ENCODE measurements around the gene KLHDC4. TPM values are rescaled to one million over a fixed set of nuclear protein-coding genes. Genes with fewer than 3 reads are reported as not detected.

Gene KLHDC4
- total RNA-seq, 2 experiments from 2014 or later: 80.8 to 81.7 TPM

- Mint-ChIP-seq H3K9me3 (no peaks in the 10 kb centered on the region), H3K4me1 (ENCODE audit: low read depth) (no peaks in the 10 kb centered on the region), H3K4me3 (no peak overlapping the region), H3K27ac (no peak overlapping the region), H3K36me3 (ENCODE audit: low read depth) (peaks cover 2% of the 10 kb centered on the region), H3K27me3 (no peaks in the 10 kb centered on the region)
- ChIA-PET POLR2A (interaction anchor here (1.0 kb wide), 1 partner anchor 11 kb away, joined by 3 read pairs; no protein-coding TSS in a partner anchor), CTCF (interaction anchor here (1.0 kb wide), 1 partner anchor 11 kb away, joined by 3 read pairs; no protein-coding TSS in a partner anchor)
- ATAC-seq: no peak
- intact Hi-C loops (cut with micrococcal nuclease): no loop called here
- no peak for DNase-seq
- no peak for TF ChIP-seq CTCF (IDR thresholded peaks at IDR 0.05)
These were observed 74.1 kb downstream of the KLHDC4 start for GRCh38 chr16:87691686-87692079.

- DNase-seq: no peak
- CTCF ChIA-PET: interaction anchor here (1.0 kb wide), 1 partner anchor 12 kb away, joined by 3 read pairs; no protein-coding TSS in a partner anchor
- Mint-ChIP-seq H3K4me3 (no peak overlapping the region), H3K36me3 (ENCODE audit: low read depth) (no peaks in the 10 kb centered on the region), H3K27me3 (no peaks in the 10 kb centered on the region), H3K4me1 (ENCODE audit: low read depth) (no peaks in the 10 kb centered on the region), H3K9me3 (no peaks in the 10 kb centered on the region), H3K27ac (no peak overlapping the region)
- TF ChIP-seq CTCF (IDR thresholded peaks at IDR 0.05): no peak
- POLR2A ChIA-PET: interaction anchor here (0.7 to 1.0 kb wide), 2 partner anchors 12 to 100 kb away, joined by 3 read pairs; no protein-coding TSS in a partner anchor
- intact Hi-C loops (cut with micrococcal nuclease): no loop called here
- ATAC-seq: no peak
These were observed 74.7 kb downstream of the KLHDC4 start for GRCh38 chr16:87690911-87691685.

GRCh38 chr16:87689956-87690465 is 75.8 kb downstream of the KLHDC4 start:
- POLR2A ChIA-PET: no interaction called here
- ATAC-seq: no peak

GRCh38 chr16:87688876-87689815 is 76.6 kb downstream of the KLHDC4 start:
- Mint-ChIP-seq H3K9me3 (no peaks in the 10 kb centered on the region), H3K27ac (no peak overlapping the region), H3K4me3 (no peak overlapping the region), H3K27me3 (no peaks in the 10 kb centered on the region), H3K4me1 (ENCODE audit: low read depth) (no peaks in the 10 kb centered on the region), H3K36me3 (ENCODE audit: low read depth) (no peaks in the 10 kb centered on the region)
- no peak for ATAC-seq
- no peak for TF ChIP-seq CTCF (IDR thresholded peaks at IDR 0.05)
- no peak for DNase-seq
- intact Hi-C loops (cut with micrococcal nuclease): no loop called here
- POLR2A ChIA-PET: no interaction called here
- CTCF ChIA-PET: no interaction called here

More at GRCh38 chr16:87689956-87690465, 75.8 kb downstream of the KLHDC4 start:
- Mint-ChIP-seq H3K36me3 (ENCODE audit: low read depth) (no peaks in the 10 kb centered on the region), H3K4me1 (ENCODE audit: low read depth) (no peaks in the 10 kb centered on the region), H3K9me3 (no peaks in the 10 kb centered on the region), H3K27ac (no peak overlapping the region), H3K27me3 (no peaks in the 10 kb centered on the region), H3K4me3 (no peak overlapping the region)
- intact Hi-C loops (cut with micrococcal nuclease): no loop called here
- no peak for DNase-seq
- no peak for TF ChIP-seq CTCF (IDR thresholded peaks at IDR 0.05)
- CTCF ChIA-PET: no interaction called here

Data from activated CD8-positive, alpha-beta T cell treated with anti-CD3 and anti-CD28 coated beads for 36 hours (primary cell).